HG03139 (cell line): ENCODE data around the gene ABCA3.

Experiments
- ATAC-seq: cut with Tn5 transposase; IDR thresholded peaks from one replicate; pipeline ENCODE4 v1.9.1; 2021; ENCODE audit not compliant: unreplicated experiment

Gene ABCA3

GRCh38 chr16:2319606-2320005, 20.9 kb downstream of the ABCA3 start:
- ATAC-seq = no peak

- ATAC-seq = no peak
These were observed 23.1 kb downstream of the ABCA3 start for GRCh38 chr16:2317231-2318020.

GRCh38 chr16:2308089-2308962, 32.2 kb downstream of the ABCA3 start:
- ATAC-seq = no peak

- no peak for ATAC-seq
These were observed 40.7 kb downstream of the ABCA3 start for GRCh38 chr16:2299915-2300192.

GRCh38 chr16:2299121-2299914, 41.2 kb downstream of the ABCA3 start:
- no peak for ATAC-seq

- ATAC-seq = no peak
These were observed 41.9 kb downstream of the ABCA3 start for GRCh38 chr16:2298621-2299020.

- no peak for ATAC-seq
These were observed 43.0 kb downstream of the ABCA3 start for GRCh38 chr16:2297506-2297860.

- ATAC-seq = no peak
These were observed 43.6 kb downstream of the ABCA3 start for GRCh38 chr16:2296661-2297505.

- no peak for ATAC-seq
These were observed 45.3 kb downstream of the ABCA3 start for GRCh38 chr16:2295056-2295798.

GRCh38 chr16:2292221-2292620, 48.3 kb downstream of the ABCA3 start:
- ATAC-seq = no peak

- ATAC-seq = no peak
These were observed 51.2 kb downstream of the ABCA3 start for GRCh38 chr16:2289282-2289681.

GRCh38 chr16:2288726-2289125, 51.8 kb downstream of the ABCA3 start:
- no peak for ATAC-seq

GRCh38 chr16:2287916-2288547, 52.5 kb downstream of the ABCA3 start:
- ATAC-seq = no peak

- ATAC-seq = no peak
These were observed 54.0 kb downstream of the ABCA3 start for GRCh38 chr16:2286550-2286949.

- no peak for ATAC-seq
These were observed 54.8 kb downstream of the ABCA3 start for GRCh38 chr16:2285731-2286191.

GRCh38 chr16:2284797-2285576, 55.5 kb downstream of the ABCA3 start:
- ATAC-seq = no peak

- ATAC-seq = no peak
These were observed 56.3 kb downstream of the ABCA3 start for GRCh38 chr16:2284001-2284770.
